OCI-LY1 (cell line): ENCODE data around the gene ABCB8.

ENCODE experiments used
- EZH2 ChIP-seq: fragments of 200-600 bp; sonication (generic), shearing (Covaris generic); IDR thresholded peaks from 2 replicates; pipeline ENCODE4 v1.8.0; 2017; ENCODE audit warnings: borderline replicate concordance, mixed run types, mild to moderate bottlenecking, antibody characterized with exemption, low read length, moderate library complexity, mixed read lengths
- TF ChIP-seq, protein P1 (sequence below): fragments of 200-600 bp; sonication (generic), shearing (Covaris generic); IDR thresholded peaks from 2 replicates; pipeline ENCODE4 v1.5.1; 2017; ENCODE audit warnings: mild to moderate bottlenecking, antibody characterized with exemption, low read length, moderate library complexity, mixed read lengths

GRCh38 chr7:151068069-151068773 is 40.0 kb downstream of the ABCB8 start:
- TF ChIP-seq, protein P1, sequence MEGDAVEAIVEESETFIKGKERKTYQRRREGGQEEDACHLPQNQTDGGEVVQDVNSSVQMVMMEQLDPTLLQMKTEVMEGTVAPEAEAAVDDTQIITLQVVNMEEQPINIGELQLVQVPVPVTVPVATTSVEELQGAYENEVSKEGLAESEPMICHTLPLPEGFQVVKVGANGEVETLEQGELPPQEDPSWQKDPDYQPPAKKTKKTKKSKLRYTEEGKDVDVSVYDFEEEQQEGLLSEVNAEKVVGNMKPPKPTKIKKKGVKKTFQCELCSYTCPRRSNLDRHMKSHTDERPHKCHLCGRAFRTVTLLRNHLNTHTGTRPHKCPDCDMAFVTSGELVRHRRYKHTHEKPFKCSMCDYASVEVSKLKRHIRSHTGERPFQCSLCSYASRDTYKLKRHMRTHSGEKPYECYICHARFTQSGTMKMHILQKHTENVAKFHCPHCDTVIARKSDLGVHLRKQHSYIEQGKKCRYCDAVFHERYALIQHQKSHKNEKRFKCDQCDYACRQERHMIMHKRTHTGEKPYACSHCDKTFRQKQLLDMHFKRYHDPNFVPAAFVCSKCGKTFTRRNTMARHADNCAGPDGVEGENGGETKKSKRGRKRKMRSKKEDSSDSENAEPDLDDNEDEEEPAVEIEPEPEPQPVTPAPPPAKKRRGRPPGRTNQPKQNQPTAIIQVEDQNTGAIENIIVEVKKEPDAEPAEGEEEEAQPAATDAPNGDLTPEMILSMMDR: no peak
- no peak for TF ChIP-seq EZH2
